ENCODE data around the gene TDRD1. TPM values are rescaled to one million over a fixed set of nuclear protein-coding genes. Genes with fewer than 3 reads are reported as not detected.

Gene TDRD1
- total RNA-seq, 1 donor from 2014 or later: 0.04 TPM

GRCh38 chr10:114272696-114273095 lies 93.5 kb downstream of the TDRD1 start:
- H3K27ac ChIP-seq: no peak overlapping the region
- H3F3A ChIP-seq (ENCODE audit: low read depth): no peaks in the 10 kb centered on the region
- no peak overlapping the region for H3K9ac ChIP-seq
- no peaks in the 10 kb centered on the region for H3K9me3 ChIP-seq (ENCODE audit: low read depth)
- no peaks in the 10 kb centered on the region for H3K36me3 ChIP-seq
- no peaks in the 10 kb centered on the region for H3K27me3 ChIP-seq
- DNase-seq (ENCODE audit: low spot score): no peak
- H3K4me3 ChIP-seq: no peak overlapping the region
- H3K27me3 Mint-ChIP-seq (ENCODE audit: insufficient read depth, low read depth): peaks cover 5% of the 10 kb centered on the region
- no peaks in the 10 kb centered on the region for H3K4me1 ChIP-seq
- H3K79me2 ChIP-seq (ENCODE audit: low read depth): no peaks in the 10 kb centered on the region
- H3K27ac Mint-ChIP-seq: no peak overlapping the region
- TF ChIP-seq EZH2phosphoT487 (IDR thresholded peaks at IDR 0.05): no peak
- no peak for TF ChIP-seq CTCF (IDR thresholded peaks at IDR 0.05)
- TF ChIP-seq EZH2 (IDR thresholded peaks at IDR 0.05): no peak
- no peak overlapping the region for H2AFZ ChIP-seq (replicated peaks)
- H3K36me3 Mint-ChIP-seq: no peaks in the 10 kb centered on the region
- no peak overlapping the region for H3K4me3 Mint-ChIP-seq
- H4K20me1 ChIP-seq (ENCODE audit: low read depth): no peaks in the 10 kb centered on the region
- no peaks in the 10 kb centered on the region for H3K4me1 Mint-ChIP-seq
- H3K9me3 Mint-ChIP-seq: peaks cover 3% of the 10 kb centered on the region
- no peak overlapping the region for H3K4me2 ChIP-seq

GRCh38 chr10:114273910-114274309 lies 94.8 kb downstream of the TDRD1 start:
- peaks cover 7% of the 10 kb centered on the region for H3K27me3 Mint-ChIP-seq (ENCODE audit: insufficient read depth, low read depth)
- H3K36me3 ChIP-seq: no peaks in the 10 kb centered on the region
- H3K4me3 Mint-ChIP-seq: no peak overlapping the region
- no peaks in the 10 kb centered on the region for H3K4me1 ChIP-seq
- no peak overlapping the region for H3K9ac ChIP-seq
- H3K36me3 Mint-ChIP-seq: no peaks in the 10 kb centered on the region
- H3K4me3 ChIP-seq: no peak overlapping the region
- no peak for DNase-seq (ENCODE audit: low spot score)
- no peaks in the 10 kb centered on the region for H3K9me3 ChIP-seq (ENCODE audit: low read depth)
- H2AFZ ChIP-seq (replicated peaks): no peak overlapping the region
- no peaks in the 10 kb centered on the region for H3K27me3 ChIP-seq
- no peak overlapping the region for H3K27ac ChIP-seq
- no peaks in the 10 kb centered on the region for H3K79me2 ChIP-seq (ENCODE audit: low read depth)
- H3K27ac Mint-ChIP-seq: no peak overlapping the region
- TF ChIP-seq EZH2 (IDR thresholded peaks at IDR 0.05) (no peak), CTCF (IDR thresholded peaks at IDR 0.05) (no peak), EZH2phosphoT487 (IDR thresholded peaks at IDR 0.05) (no peak)
- no peaks in the 10 kb centered on the region for H3K4me1 Mint-ChIP-seq
- H3K9me3 Mint-ChIP-seq: peaks cover 3% of the 10 kb centered on the region
- H3F3A ChIP-seq (ENCODE audit: low read depth): no peaks in the 10 kb centered on the region
- H4K20me1 ChIP-seq (ENCODE audit: low read depth): no peaks in the 10 kb centered on the region
- H3K4me2 ChIP-seq: no peak overlapping the region

- no peak overlapping the region for H3K27ac ChIP-seq
- H3K36me3 Mint-ChIP-seq: no peaks in the 10 kb centered on the region
- H4K20me1 ChIP-seq (ENCODE audit: low read depth): no peaks in the 10 kb centered on the region
- no peaks in the 10 kb centered on the region for H3K9me3 ChIP-seq (ENCODE audit: low read depth)
- no peaks in the 10 kb centered on the region for H3F3A ChIP-seq (ENCODE audit: low read depth)
- peaks cover 7% of the 10 kb centered on the region for H3K27me3 Mint-ChIP-seq (ENCODE audit: insufficient read depth, low read depth)
- H3K4me1 ChIP-seq: no peaks in the 10 kb centered on the region
- H2AFZ ChIP-seq (replicated peaks): no peak overlapping the region
- no peaks in the 10 kb centered on the region for H3K27me3 ChIP-seq
- H3K4me1 Mint-ChIP-seq: no peaks in the 10 kb centered on the region
- no peak for DNase-seq (ENCODE audit: low spot score)
- H3K4me3 ChIP-seq: no peak overlapping the region
- TF ChIP-seq EZH2 (IDR thresholded peaks at IDR 0.05) (no peak), EZH2phosphoT487 (IDR thresholded peaks at IDR 0.05) (no peak), CTCF (IDR thresholded peaks at IDR 0.05) (no peak)
- no peak overlapping the region for H3K27ac Mint-ChIP-seq
- H3K36me3 ChIP-seq: no peaks in the 10 kb centered on the region
- peaks cover 3% of the 10 kb centered on the region for H3K9me3 Mint-ChIP-seq
- H3K4me2 ChIP-seq: no peak overlapping the region
- no peak overlapping the region for H3K9ac ChIP-seq
- no peaks in the 10 kb centered on the region for H3K79me2 ChIP-seq (ENCODE audit: low read depth)
- H3K4me3 Mint-ChIP-seq: no peak overlapping the region
These were observed 95.7 kb downstream of the TDRD1 start for GRCh38 chr10:114274616-114275453.
